Measurements from ENCODE around the gene TRAPPC3.

Gene TRAPPC3

GRCh38 chr1:36128126-36128904 lies 21.0 kb downstream of the TRAPPC3 start:
- Mint-ChIP-seq H3K4me1 (ENCODE audit: low read depth) (peaks cover 21% of the 10 kb centered on the region), H3K27ac (no peak overlapping the region), H3K4me3 (no peak overlapping the region), H3K27me3 (peaks cover 21% of the 10 kb centered on the region), H3K9me3 (no peaks in the 10 kb centered on the region), H3K36me3 (ENCODE audit: low read depth) (no peaks in the 10 kb centered on the region)

DNA sequence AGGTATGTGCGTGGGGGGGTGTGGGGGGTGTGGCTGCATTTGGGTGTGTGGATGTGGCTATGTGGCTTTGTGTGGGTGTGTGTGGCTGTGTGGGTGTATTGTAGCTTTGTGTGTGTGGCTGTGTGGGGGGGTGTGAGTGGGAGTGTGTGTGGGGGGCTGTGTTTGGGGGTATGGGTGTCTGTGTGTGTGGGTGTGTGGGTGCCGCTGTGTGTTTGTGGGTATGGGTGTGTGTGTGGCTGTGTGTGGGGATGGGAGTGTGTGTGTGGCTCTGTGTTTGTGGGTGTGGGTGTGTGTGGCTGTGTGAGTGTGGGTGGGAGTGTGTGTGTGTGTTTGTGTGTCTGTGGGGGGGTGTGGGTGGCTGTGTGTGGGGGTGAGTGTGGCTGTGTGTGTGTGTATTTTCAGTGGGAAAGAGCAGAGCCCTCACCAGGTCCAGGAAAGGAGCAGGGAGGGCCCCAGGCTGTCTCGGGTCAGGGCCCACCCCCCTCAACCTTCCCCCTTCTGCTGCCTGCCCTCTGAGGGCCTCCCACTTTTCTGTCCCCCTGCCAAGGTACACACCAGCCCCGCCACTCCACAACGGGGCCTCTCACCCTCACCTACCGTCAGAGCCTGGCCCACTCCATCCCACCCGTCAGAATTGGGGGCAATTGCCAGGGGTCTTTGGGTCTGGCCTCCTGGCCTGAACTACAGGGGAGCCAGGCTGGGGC lies 22.3 kb downstream of the TRAPPC3 start:
- Mint-ChIP-seq H3K4me3 (no peak overlapping the region), H3K9me3 (no peaks in the 10 kb centered on the region), H3K36me3 (ENCODE audit: low read depth) (no peaks in the 10 kb centered on the region), H3K4me1 (ENCODE audit: low read depth) (peaks cover 29% of the 10 kb centered on the region), H3K27ac (no peak overlapping the region), H3K27me3 (peaks cover 31% of the 10 kb centered on the region)

DNA sequence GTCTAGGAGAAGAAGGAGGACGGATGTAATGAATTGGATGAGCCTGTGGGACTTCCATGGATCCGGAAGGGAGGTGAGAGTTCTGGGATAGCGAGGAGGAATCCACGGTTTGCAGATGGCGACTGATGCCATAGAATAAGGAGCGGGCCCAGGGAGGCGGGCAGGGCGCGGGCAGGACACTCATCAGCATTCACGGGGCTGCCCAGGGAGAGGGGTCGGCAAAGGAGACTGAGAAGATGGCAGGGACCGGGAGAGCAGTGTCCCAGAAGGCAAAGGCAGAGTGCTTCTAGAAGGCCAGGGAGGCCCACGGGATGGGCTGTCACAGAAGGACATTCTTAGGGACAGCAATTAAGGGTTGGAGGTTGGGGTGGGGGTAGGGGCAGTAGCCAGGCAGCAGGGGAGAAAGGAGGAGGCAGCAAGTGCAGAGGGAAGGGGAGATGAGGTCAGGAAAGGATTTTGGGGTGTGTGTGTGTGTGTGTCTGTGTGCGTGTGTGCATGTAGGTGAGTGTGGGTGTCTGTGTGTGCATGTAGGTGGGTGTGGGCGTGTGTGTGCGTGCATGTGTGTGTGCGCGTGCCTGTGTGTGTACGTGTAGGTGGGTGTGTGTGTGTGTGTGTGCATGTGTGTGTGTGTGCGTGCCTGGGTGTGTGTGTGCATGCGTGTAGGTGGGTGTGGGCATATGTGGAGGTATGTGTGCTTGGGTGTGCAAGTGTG lies 23.1 kb downstream of the TRAPPC3 start:
- Mint-ChIP-seq H3K9me3 (no peaks in the 10 kb centered on the region), H3K27me3 (peaks cover 31% of the 10 kb centered on the region), H3K4me1 (ENCODE audit: low read depth) (peaks cover 29% of the 10 kb centered on the region), H3K36me3 (ENCODE audit: low read depth) (no peaks in the 10 kb centered on the region), H3K4me3 (peak overlapping the region; percentile 1), H3K27ac (no peak overlapping the region)

DNA sequence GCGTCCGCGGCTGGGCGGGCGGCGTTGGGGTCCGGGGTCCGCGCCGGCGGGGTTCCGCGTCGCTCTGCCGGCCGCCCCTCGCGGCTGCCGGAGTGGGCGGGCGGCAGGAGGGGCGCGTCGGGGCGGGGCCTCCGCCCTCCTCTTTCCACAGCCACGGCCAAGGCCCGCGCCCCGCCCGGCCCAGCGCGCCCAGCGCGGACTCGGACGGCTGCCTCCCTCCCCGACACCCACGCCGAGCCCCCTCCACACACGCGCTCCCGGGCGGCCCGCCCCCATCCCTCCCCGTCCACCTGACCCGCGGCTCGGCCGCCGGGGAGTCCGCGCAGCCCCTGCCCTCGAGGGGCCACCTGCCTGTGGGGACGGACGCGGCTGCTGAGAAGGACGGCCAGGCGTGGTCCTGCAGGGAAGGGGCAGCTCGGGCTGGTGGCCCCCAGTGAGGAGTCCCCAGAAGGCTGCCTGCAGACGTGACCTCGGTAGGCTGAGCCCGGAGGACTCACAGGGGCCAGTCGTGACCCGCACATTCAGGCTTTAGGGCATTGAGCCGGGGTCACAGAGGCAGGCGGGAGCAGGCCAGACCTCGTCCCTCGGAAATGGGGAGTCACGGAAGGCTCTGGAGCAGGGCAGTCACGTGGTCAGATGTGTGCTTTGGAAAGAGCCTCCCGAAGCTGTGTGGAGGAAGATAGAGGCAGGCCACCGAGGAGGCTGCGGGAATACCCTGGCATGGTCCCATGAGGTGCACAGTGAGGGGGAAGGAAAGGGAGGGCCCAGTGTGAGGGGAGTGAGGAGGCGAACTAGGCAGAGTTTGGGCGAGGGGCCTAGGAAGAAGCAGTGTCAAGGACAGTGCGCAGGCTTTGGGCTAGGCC lies 23.9 kb downstream of the TRAPPC3 start, which contains the start of gene COL8A2:
Gene COL8A2, minus strand, starts transcription at position 94 of the 863 bp plus-strand sequence. CDS start 24,980 bp downstream, outside the sequence.
- H3K27me3 Mint-ChIP-seq = peaks cover 31% of the 10 kb centered on the region
- peak within 1 kb of the TSS; percentile 70 for H3K27ac Mint-ChIP-seq
- no peaks in the 10 kb centered on the region for H3K36me3 Mint-ChIP-seq (ENCODE audit: low read depth)
- peak within 1 kb of the TSS; percentile 31 for H3K4me3 Mint-ChIP-seq
- H3K4me1 Mint-ChIP-seq (ENCODE audit: low read depth) = peaks cover 29% of the 10 kb centered on the region
- H3K9me3 Mint-ChIP-seq = no peaks in the 10 kb centered on the region

GRCh38 chr1:36124404-36125128 lies 24.7 kb downstream of the TRAPPC3 start:
- Mint-ChIP-seq H3K4me3 (peak overlapping the region; percentile 31), H3K4me1 (ENCODE audit: low read depth) (peaks cover 29% of the 10 kb centered on the region), H3K36me3 (ENCODE audit: low read depth) (no peaks in the 10 kb centered on the region), H3K27ac (peak overlapping the region; percentile 70), H3K27me3 (peaks cover 31% of the 10 kb centered on the region), H3K9me3 (no peaks in the 10 kb centered on the region)

- Mint-ChIP-seq H3K27me3 (peaks cover 31% of the 10 kb centered on the region), H3K4me3 (peak overlapping the region; percentile 14), H3K36me3 (ENCODE audit: low read depth) (no peaks in the 10 kb centered on the region)
These were observed 25.9 kb downstream of the TRAPPC3 start for GRCh38 chr1:36123356-36123755.

GRCh38 chr1:36122062-36123030 lies 26.9 kb downstream of the TRAPPC3 start:
- no peak overlapping the region for H3K27ac Mint-ChIP-seq
- no peak overlapping the region for H3K4me3 Mint-ChIP-seq

More at GRCh38 chr1:36123356-36123755, 25.9 kb downstream of the TRAPPC3 start:
- H3K4me1 Mint-ChIP-seq (ENCODE audit: low read depth) = peaks cover 29% of the 10 kb centered on the region
- H3K9me3 Mint-ChIP-seq = no peaks in the 10 kb centered on the region
- H3K27ac Mint-ChIP-seq = peak overlapping the region; percentile 75

DNA sequence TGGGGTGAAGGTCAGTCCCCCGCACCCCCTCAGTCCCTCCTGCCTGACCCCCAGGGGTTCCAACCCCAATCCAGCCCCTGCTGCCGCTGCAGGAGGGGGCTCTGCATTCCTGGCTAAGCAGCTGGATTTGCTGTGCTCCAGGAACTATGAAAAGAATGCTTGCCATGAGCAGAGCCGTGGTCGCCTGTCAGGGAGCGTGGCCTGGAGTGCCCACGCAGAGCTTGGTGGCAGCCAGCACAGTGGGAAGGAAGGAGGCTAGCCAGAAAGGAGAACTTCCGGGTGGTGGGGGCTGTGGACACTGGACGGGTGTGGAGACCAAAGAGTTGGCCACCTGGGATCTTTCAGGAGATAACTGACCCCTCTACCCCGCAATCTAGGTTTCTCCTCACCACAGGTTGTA lies 29.8 kb downstream of the TRAPPC3 start:
- no peaks in the 10 kb centered on the region for H3K36me3 Mint-ChIP-seq (ENCODE audit: low read depth)
- peaks cover 17% of the 10 kb centered on the region for H3K4me1 Mint-ChIP-seq (ENCODE audit: low read depth)
- H3K4me3 Mint-ChIP-seq = no peak overlapping the region
- H3K27me3 Mint-ChIP-seq = peaks cover 20% of the 10 kb centered on the region
- no peaks in the 10 kb centered on the region for H3K9me3 Mint-ChIP-seq
- no peak overlapping the region for H3K27ac Mint-ChIP-seq

More at GRCh38 chr1:36122062-36123030, 26.9 kb downstream of the TRAPPC3 start:
- H3K36me3 Mint-ChIP-seq (ENCODE audit: low read depth) = no peaks in the 10 kb centered on the region
- H3K9me3 Mint-ChIP-seq = no peaks in the 10 kb centered on the region
- H3K4me1 Mint-ChIP-seq (ENCODE audit: low read depth) = peaks cover 29% of the 10 kb centered on the region
- H3K27me3 Mint-ChIP-seq = peaks cover 31% of the 10 kb centered on the region

DNA sequence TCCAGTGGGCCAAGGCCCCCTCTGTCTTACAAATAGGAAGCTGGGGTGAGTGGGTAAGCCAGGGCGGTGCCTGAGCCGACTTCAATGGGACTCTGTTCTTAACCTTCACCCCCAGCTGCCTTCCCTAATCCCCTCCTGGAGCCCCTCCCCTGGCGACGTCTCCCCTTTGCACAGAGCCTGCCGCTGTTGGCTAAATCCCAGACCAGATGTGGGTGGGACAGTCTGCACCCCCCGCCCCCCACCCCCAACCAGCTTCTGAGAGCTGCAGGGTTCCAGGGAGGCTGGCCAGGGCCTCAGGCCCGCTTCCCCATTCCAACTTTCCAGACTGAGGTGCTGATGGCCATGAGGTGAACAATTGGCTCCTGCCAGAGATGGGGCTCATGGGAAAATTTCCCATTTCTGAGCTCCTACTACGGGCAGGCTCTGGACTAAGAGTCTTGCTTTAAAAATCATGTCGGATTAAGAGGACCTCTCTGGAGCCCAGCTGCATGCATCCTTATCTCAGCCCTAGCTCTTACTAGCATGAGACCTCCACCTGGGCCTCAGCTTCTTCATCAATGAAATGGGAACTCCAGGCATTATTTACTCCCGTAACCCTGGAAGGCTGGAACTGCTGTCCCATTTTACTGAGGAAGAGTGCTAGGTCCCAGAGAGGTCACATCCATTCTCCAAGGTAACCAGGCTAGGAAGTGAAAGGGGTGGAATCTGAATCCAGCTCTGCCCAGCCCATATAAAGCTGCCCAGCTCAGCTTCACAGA lies 30.7 kb downstream of the TRAPPC3 start:
- Mint-ChIP-seq H3K4me3 (no peak overlapping the region), H3K27ac (no peak overlapping the region), H3K4me1 (ENCODE audit: low read depth) (peaks cover 11% of the 10 kb centered on the region), H3K27me3 (peaks cover 13% of the 10 kb centered on the region), H3K9me3 (no peaks in the 10 kb centered on the region), H3K36me3 (ENCODE audit: low read depth) (no peaks in the 10 kb centered on the region)

- H3K9me3 Mint-ChIP-seq = no peaks in the 10 kb centered on the region
- H3K4me1 Mint-ChIP-seq (ENCODE audit: low read depth) = no peaks in the 10 kb centered on the region
- H3K36me3 Mint-ChIP-seq (ENCODE audit: low read depth) = no peaks in the 10 kb centered on the region
- H3K4me3 Mint-ChIP-seq = no peak overlapping the region
- H3K27ac Mint-ChIP-seq = no peak overlapping the region
- H3K27me3 Mint-ChIP-seq = no peaks in the 10 kb centered on the region
These were observed 32.4 kb downstream of the TRAPPC3 start for GRCh38 chr1:36116901-36117300.

- H3K9me3 Mint-ChIP-seq = no peaks in the 10 kb centered on the region
- H3K36me3 Mint-ChIP-seq (ENCODE audit: low read depth) = no peaks in the 10 kb centered on the region
- H3K4me3 Mint-ChIP-seq = no peak overlapping the region
- H3K27me3 Mint-ChIP-seq = no peaks in the 10 kb centered on the region
- peaks cover 7% of the 10 kb centered on the region for H3K4me1 Mint-ChIP-seq (ENCODE audit: low read depth)
- no peak overlapping the region for H3K27ac Mint-ChIP-seq
These were observed 33.4 kb downstream of the TRAPPC3 start for GRCh38 chr1:36115931-36116330.

DNA sequence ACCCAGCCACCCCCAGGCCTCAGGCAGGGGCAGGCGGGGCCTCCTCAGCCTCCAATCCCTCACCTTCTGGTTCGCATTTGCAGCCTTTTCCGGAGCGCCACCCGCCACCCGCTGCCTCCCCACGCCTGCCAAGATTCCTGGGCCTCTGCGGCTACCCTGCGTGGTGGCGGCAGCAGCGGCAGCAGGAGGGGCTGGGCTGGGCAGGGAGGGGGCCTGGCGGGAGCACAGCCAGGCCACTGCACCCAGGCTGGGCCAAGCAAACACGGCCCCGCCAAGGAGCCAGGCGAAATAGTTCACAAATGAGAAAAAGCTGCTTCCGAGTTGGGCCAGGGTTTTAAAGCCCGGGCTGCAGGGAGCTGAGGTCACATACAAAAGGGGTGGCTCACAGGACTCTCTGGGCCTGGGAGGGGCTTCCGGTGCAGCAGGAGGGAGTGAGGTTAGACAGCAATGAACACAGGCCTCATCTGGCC lies 34.1 kb downstream of the TRAPPC3 start:
- Mint-ChIP-seq H3K27ac (no peak overlapping the region), H3K27me3 (no peaks in the 10 kb centered on the region), H3K9me3 (no peaks in the 10 kb centered on the region), H3K4me3 (no peak overlapping the region), H3K36me3 (ENCODE audit: low read depth) (no peaks in the 10 kb centered on the region), H3K4me1 (ENCODE audit: low read depth) (peaks cover 9% of the 10 kb centered on the region)
